IMR-90 (cell line): ENCODE data around the gene TGFBR2. TPM values are rescaled to one million over a fixed set of nuclear protein-coding genes. Genes with fewer than 3 reads are reported as not detected.

Source experiments
- ATAC-seq: fragments of 200-7000 bp; cut with Tn5 transposase; 2 replicates; pipeline ENCODE4 v1.9.1; 2020; ENCODE audit warnings: low read depth, mild to moderate bottlenecking, moderate library complexity
- BruUV-seq: library from RNA; stranded (reverse); fragments of 400-500 nt; replicated peaks from 2 replicates; lab custom pipeline; 2021; lab: Mats Ljungman, UMichigan
- CTCF ChIA-PET: fragments of 300-600 bp; formaldehyde crosslinking; extraction: SDS; loops from one replicate; lab custom pipeline; 2021; ENCODE audit warnings: antibody characterized with exemption; lab: Yijun Ruan, JAX
- POLR2A ChIA-PET: fragments of 300-600 bp; sonication (Branson Sonifier 250); formaldehyde crosslinking; loops from one replicate; lab custom pipeline; 2022; ENCODE audit warnings: antibody characterized with exemption; ENCODE audit not compliant: unreplicated experiment; lab: Charles Lee
- DNase-seq: peaks from one replicate; pipeline ENCODE4 v3.0.0; 2013
- H2AFZ ChIP-seq: replicated peaks from 2 replicates; pipeline ENCODE3; 2013; ENCODE audit warnings: low read length, mild to moderate bottlenecking; ENCODE audit not compliant: poor library complexity
- H2AK5ac ChIP-seq: 2 replicates; pipeline ENCODE4 v1.6.1; 2013; ENCODE audit warnings: low read depth, low read length, inconsistent platforms
- H2AK9ac ChIP-seq: replicated peaks from 2 replicates; pipeline ENCODE3; 2013; ENCODE audit warnings: mild to moderate bottlenecking, low read depth, low read length, moderate library complexity; ENCODE audit not compliant: poor library complexity
- H2BK120ac ChIP-seq: 2 replicates; pipeline ENCODE4 v1.6.1; 2013; ENCODE audit warnings: low read depth, low read length, inconsistent platforms
- H2BK15ac ChIP-seq: 3 replicates; pipeline ENCODE4 v1.6.1; 2013; ENCODE audit warnings: low read depth, low read length, inconsistent platforms
- H2BK20ac ChIP-seq: 2 replicates; pipeline ENCODE4 v1.6.1; 2013; ENCODE audit warnings: low read depth, mild to moderate bottlenecking, inconsistent platforms, low read length, moderate library complexity
- H2BK5ac ChIP-seq: 2 replicates; pipeline ENCODE4 v1.6.1; 2013; ENCODE audit warnings: mild to moderate bottlenecking, low read depth, low read length, inconsistent platforms; ENCODE audit not compliant: poor library complexity, severe bottlenecking
- H3K14ac ChIP-seq: replicated peaks from 2 replicates; pipeline ENCODE4 v1.6.1; 2013; ENCODE audit warnings: low read depth, low read length, inconsistent platforms
- H3K18ac ChIP-seq: 2 replicates; pipeline ENCODE4 v1.6.1; 2013; ENCODE audit warnings: low read depth, low read length, control low read depth
- H3K23ac ChIP-seq: 2 replicates; pipeline ENCODE4 v1.6.1; 2013; ENCODE audit warnings: low read depth, low read length, inconsistent platforms
- H3K27ac ChIP-seq: 2 replicates; pipeline ENCODE4 v1.5.1; 2013; ENCODE audit warnings: mild to moderate bottlenecking, control low read depth, low read length; ENCODE audit not compliant: insufficient read depth
- H3K27me3 ChIP-seq: 2 replicates; pipeline ENCODE4 v1.6.1; 2013; ENCODE audit warnings: low read length; ENCODE audit not compliant: control insufficient read depth, insufficient read depth
- H3K36me3 ChIP-seq: 2 replicates; pipeline ENCODE4 v1.6.1; 2013; ENCODE audit warnings: low read length, mixed read lengths; ENCODE audit not compliant: control insufficient read depth, insufficient read depth
- H3K4ac ChIP-seq: 2 replicates; pipeline ENCODE4 v1.6.1; 2013; ENCODE audit warnings: low read depth, low read length, inconsistent platforms
- H3K4me1 ChIP-seq: 2 replicates; pipeline ENCODE4 v1.6.1; 2013; ENCODE audit warnings: low read length, mixed read lengths; ENCODE audit not compliant: control insufficient read depth, insufficient read depth
- H3K4me2 ChIP-seq: 2 replicates; pipeline ENCODE4 v1.6.1; 2013; ENCODE audit warnings: low read depth, mild to moderate bottlenecking, control low read depth, low read length, moderate library complexity
- H3K4me3 ChIP-seq: 2 replicates; pipeline ENCODE4 v1.5.1; 2013; ENCODE audit warnings: low read depth, mild to moderate bottlenecking, control low read depth, low read length, moderate library complexity; ENCODE audit not compliant: insufficient read depth
- H3K56ac ChIP-seq: 2 replicates; pipeline ENCODE4 v1.6.1; 2013; ENCODE audit warnings: low read length, inconsistent platforms; ENCODE audit not compliant: insufficient read depth; ENCODE audit errors: extremely low read depth
- H3K79me1 ChIP-seq, 2 experiments: 2 replicates each; pipeline ENCODE4 v1.6.1; 2013; ENCODE audit warnings: low read length in 2 of 2, inconsistent platforms in 1 of 2, low read depth in 1 of 2
- H3K9ac ChIP-seq: 2 replicates; pipeline ENCODE4 v1.6.1; 2013; ENCODE audit warnings: low read depth, low read length, control low read depth
- H3K9me1 ChIP-seq: 2 replicates; pipeline ENCODE4 v1.6.1; 2013; ENCODE audit warnings: low read length, inconsistent platforms; ENCODE audit not compliant: insufficient read depth
- H3K9me3 ChIP-seq: 2 replicates; pipeline ENCODE4 v1.6.1; 2013; ENCODE audit warnings: low read length; ENCODE audit not compliant: control insufficient read depth, insufficient read depth
- H4K20me1 ChIP-seq: 2 replicates; pipeline ENCODE4 v1.6.1; 2013; ENCODE audit warnings: low read length, inconsistent platforms; ENCODE audit not compliant: insufficient read depth
- H4K5ac ChIP-seq: 2 replicates; pipeline ENCODE4 v1.6.1; 2013; ENCODE audit warnings: mild to moderate bottlenecking, low read depth, low read length, control low read depth
- H4K8ac ChIP-seq, 2 experiments: 2 replicates each; pipeline ENCODE4 v1.6.1; 2013; ENCODE audit warnings: low read depth in 2 of 2, low read length in 2 of 2, control low read depth in 1 of 2, inconsistent platforms in 1 of 2
- H4K91ac ChIP-seq: 2 replicates; pipeline ENCODE4 v1.6.1; 2013; ENCODE audit warnings: low read depth, low read length, inconsistent platforms; ENCODE audit not compliant: insufficient read depth
- CEBPB ChIP-seq: IDR thresholded peaks from 2 replicates; pipeline ENCODE4 v1.6.1; 2012; ENCODE audit warnings: low read depth, low read length, improper control_type of control experiment
- NFE2L2 ChIP-seq: fragments of 150-350 bp; IDR thresholded peaks from 2 replicates; pipeline ENCODE4 v1.6.1; 2016; ENCODE audit warnings: low read depth, mild to moderate bottlenecking, low read length
- SMC3 ChIP-seq: fragments of 150-350 bp; IDR thresholded peaks from 2 replicates; pipeline ENCODE4 v1.6.1; 2016; ENCODE audit warnings: low read depth, mild to moderate bottlenecking, antibody characterized with exemption, low read length, moderate library complexity
- WGBS, 2 experiments: methylation state at CpG; one replicate each; pipeline versions ENCODE4 v1.1.5 to v1.1.7; 2013; ENCODE audit warnings: missing lambda C conversion rate in 2 of 2; ENCODE audit not compliant: insufficient read length in 1 of 2; ENCODE audit errors: extremely low coverage in 2 of 2; 5-methylcytosine and 5-hydroxymethylcytosine counted together
- dilution Hi-C: fragments of 300-500 bp; cut with HindIII; formaldehyde crosslinking; loops from one replicate; pipeline ENCODE4 v1.14.3; 2018; ENCODE audit warnings: low sequenced_read_pairs; ENCODE audit not compliant: unreplicated experiment
- in situ Hi-C: fragments of 300-500 bp; cut with MboI; formaldehyde crosslinking; loops from 3 replicates; pipeline ENCODE4 v1.14.3; 2019; ENCODE audit warnings: low sequenced_read_pairs, inconsistent platforms, mixed read lengths
- intact Hi-C: fragments of 100-400 bp; cut with micrococcal nuclease; formaldehyde crosslinking; loops from 2 replicates; pipeline ENCODE4 v1.10.0; 2022
- polyA plus RNA-seq, 3 experiments: library from polyadenylated mRNA; depleted of rRNA; stranded (reverse); fragments of >200 nt; gene quantifications; 2 replicates each; pipeline ENCODE4 v1.2.3, GENCODE V29; 2012; ENCODE audit warnings: low replicate concordance in 1 of 3
- total RNA-seq: library from RNA; depleted of rRNA; stranded (reverse); fragments of >200 nt; gene quantifications from 2 replicates; pipeline ENCODE4 v1.2.3, GENCODE V29; 2012

The TGFBR2 gene
- total and polyA plus RNA-seq, 2 of the 4 experiments (the other 2 are of a cell fraction) = 63.7 to 87.5 TPM

DNA sequence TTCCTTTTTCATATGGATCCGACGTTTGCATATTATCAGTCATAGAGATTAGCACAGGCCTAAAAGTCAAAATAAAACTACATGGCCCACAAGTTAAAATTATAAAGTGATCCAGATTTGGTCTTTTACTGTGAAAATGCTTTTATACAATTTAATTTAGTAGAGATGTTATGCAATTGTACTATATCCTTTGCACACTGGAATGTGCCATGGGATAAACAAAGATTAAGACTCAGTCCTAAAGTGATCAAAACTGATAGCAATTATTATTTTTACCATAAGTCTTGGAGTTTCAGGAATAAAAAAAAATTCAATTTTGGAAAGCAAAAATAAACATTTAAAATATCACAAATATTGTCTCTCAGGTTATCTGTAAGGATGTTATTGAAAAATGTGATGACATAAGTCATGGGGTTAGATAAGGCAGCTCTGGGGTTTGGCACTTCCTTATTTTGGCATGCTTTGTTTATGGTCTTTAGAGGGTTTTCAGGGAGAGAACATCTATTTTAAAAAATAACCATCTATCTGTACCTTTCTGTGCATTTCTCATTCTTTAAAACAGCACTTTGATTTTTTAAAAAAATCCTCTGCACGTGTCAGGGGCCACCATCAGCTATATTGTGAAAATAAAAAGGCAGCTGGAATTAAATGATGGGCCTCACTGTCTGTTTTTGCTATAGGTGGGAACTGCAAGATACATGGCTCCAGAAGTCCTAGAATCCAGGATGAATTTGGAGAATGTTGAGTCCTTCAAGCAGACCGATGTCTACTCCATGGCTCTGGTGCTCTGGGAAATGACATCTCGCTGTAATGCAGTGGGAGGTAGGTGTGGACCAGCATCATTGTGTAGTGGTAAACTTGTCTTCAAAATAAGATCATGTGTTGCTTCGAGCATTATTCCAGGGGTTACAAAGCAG, 67.3 kb downstream of the TGFBR2 start:
- no peaks in the 10 kb centered on the region for H4K20me1 ChIP-seq
- H3K27me3 ChIP-seq = no peaks in the 10 kb centered on the region
- H4K91ac ChIP-seq = no peak overlapping the region
- no peak overlapping the region for H3K14ac ChIP-seq
- H2BK15ac ChIP-seq = no peak overlapping the region
- intact Hi-C loops = no loop called here
- H3K79me1 ChIP-seq = peaks cover 36 to 69% of the 10 kb centered on the region in 2 experiments
- H3K4ac ChIP-seq = no peak overlapping the region
- no peak overlapping the region for H2BK20ac ChIP-seq
- H4K8ac ChIP-seq = no peak overlapping the region
- no peak overlapping the region for H2AK5ac ChIP-seq
- WGBS, 2 experiments = 80% methylated on average over 1 of the region's 6 CpGs; no CpG with 5 or more reads in 1 of the 2 experiments
- no peak overlapping the region for H2BK120ac ChIP-seq
- BruUV-seq = no TSS peak
- ChIA-PET CTCF (no interaction called here), POLR2A (no interaction called here)
- H3K36me3 ChIP-seq = peaks cover 45% of the 10 kb centered on the region
- H3K4me1 ChIP-seq = peaks cover 3% of the 10 kb centered on the region
- no peak overlapping the region for H2BK5ac ChIP-seq
- in situ Hi-C loops = no loop called here
- no peak for DNase-seq
- no peak overlapping the region for H3K4me3 ChIP-seq
- no peak overlapping the region for H3K18ac ChIP-seq
- H3K4me2 ChIP-seq = no peak overlapping the region
- TF ChIP-seq CEBPB (peak; percentile 33), SMC3 (no peak), NFE2L2 (no peak)
- peaks cover 17% of the 10 kb centered on the region for H3K9me1 ChIP-seq
- dilution Hi-C loops = no loop called here
- no peak overlapping the region for H3K23ac ChIP-seq
- H3K9me3 ChIP-seq = no peaks in the 10 kb centered on the region
- peak; percentile 44 for ATAC-seq
- H3K9ac ChIP-seq = no peak overlapping the region
- no peak overlapping the region for H2AFZ ChIP-seq
- no peak overlapping the region for H3K56ac ChIP-seq
- H3K27ac ChIP-seq = peak overlapping the region; percentile 1; the same call in 1 of the 2 replicates
- no peak overlapping the region; the same call in 1 of the 2 replicates for H4K5ac ChIP-seq
- no peak overlapping the region for H2AK9ac ChIP-seq
